Psoas muscle (tissue), 8 donors: ENCODE measurements around the gene PQBP1. TPM values are rescaled to one million over a fixed set of nuclear protein-coding genes. Genes with fewer than 3 reads are reported as not detected.

Source experiments
- ATAC-seq, 4 donors: fragments of 200-7000 bp; cut with Tn5 transposase; one replicate each; pipeline ENCODE4 v1.9.1; 2020; ENCODE audit warnings: moderate library complexity in 3 of 4, mild to moderate bottlenecking in 2 of 4
- DNase-seq, 2 donors: peaks; one replicate each; pipeline ENCODE4 v3.0.0-alpha.2; 2020
- H3K27ac ChIP-seq: fragments of 200-600 bp; one replicate; pipeline ENCODE4 v1.8.0; 2022
- H3K27me3 ChIP-seq, 3 donors: fragments of 200-600 bp in 1 of 3; one replicate each; pipeline versions ENCODE4 v1.6.1 to v1.8.0; 2013 to 2022; ENCODE audit warnings: low read length in 2 of 3, mild to moderate bottlenecking in 2 of 3, moderate library complexity in 1 of 3; ENCODE audit not compliant: insufficient read depth in 3 of 3
- H3K36me3 ChIP-seq, 2 donors: fragments of 200-600 bp in 1 of 2; one replicate each; pipeline versions ENCODE4 v1.6.1 to v1.8.0; 2013 to 2022; ENCODE audit warnings: low read depth in 1 of 2, mild to moderate bottlenecking in 1 of 2, moderate library complexity in 1 of 2; ENCODE audit not compliant: insufficient read depth in 1 of 2
- H3K4me1 ChIP-seq: fragments of 200-600 bp; one replicate; pipeline ENCODE4 v1.8.0; 2022
- H3K4me3 ChIP-seq: fragments of 200-600 bp; one replicate; pipeline ENCODE4 v1.8.0; 2022; ENCODE audit warnings: mild to moderate bottlenecking
- H3K9me3 ChIP-seq: fragments of 200-600 bp; one replicate; pipeline ENCODE4 v1.8.0; 2022
- CTCF ChIP-seq: fragments of 200-600 bp; IDR thresholded peaks from one replicate; pipeline ENCODE4 v1.8.0; 2022; ENCODE audit warnings: antibody characterized with exemption
- WGBS, 3 donors: extraction: QIAGEN DNeasy Blood & Tissue Kit; methylation state at CpG; one replicate each; pipeline versions ENCODE4 v1.1.6 to v1.1.7; 2013; 5-methylcytosine and 5-hydroxymethylcytosine counted together
- intact Hi-C, 2 donors: fragments of 100-400 bp; cut with DNase I; formaldehyde crosslinking; loops; one replicate each; pipeline versions ENCODE4 v1.11.0 to v1.14.2; 2022
- polyA plus RNA-seq, 3 donors: library from polyadenylated mRNA; stranded (reverse); fragments of 200-250 nt; gene quantifications; one replicate each; pipeline ENCODE4 v1.2.3, GENCODE V29; 2013
- total RNA-seq, 4 donors: library from RNA; stranded (reverse); fragmentation: NEBNext Ultra II Directional in 2 of 4; extraction: Animal tissue kit (Norgen Biotek cat#: 25700) in 2 of 4; gene quantifications; one replicate each; pipeline versions ENCODE4 v1.2.1 to v1.2.4, GENCODE V29; 2021 to 2023
- donor health status: healthy with polysubstance abuse.
- donor health status: DM: no; HTN: no; CAD: no; lungs with moderate emphysema.
- donor health status: Bipolar disorder and iron deficiency.
- donor health status: healthy.
- donor health status: DM: yes; HTN: yes; CAD: no.
- donor health status: DM: no; HTN: no; CAD: no.
- donor health status: DM: no; HTN: no; CAD: no.
- donor health status: DM: yes; HTN: yes; CAD: no.

Gene PQBP1
- total and polyA plus RNA-seq, 7 donors, result 51.8 to 98.8 (median 65.7) TPM

DNA sequence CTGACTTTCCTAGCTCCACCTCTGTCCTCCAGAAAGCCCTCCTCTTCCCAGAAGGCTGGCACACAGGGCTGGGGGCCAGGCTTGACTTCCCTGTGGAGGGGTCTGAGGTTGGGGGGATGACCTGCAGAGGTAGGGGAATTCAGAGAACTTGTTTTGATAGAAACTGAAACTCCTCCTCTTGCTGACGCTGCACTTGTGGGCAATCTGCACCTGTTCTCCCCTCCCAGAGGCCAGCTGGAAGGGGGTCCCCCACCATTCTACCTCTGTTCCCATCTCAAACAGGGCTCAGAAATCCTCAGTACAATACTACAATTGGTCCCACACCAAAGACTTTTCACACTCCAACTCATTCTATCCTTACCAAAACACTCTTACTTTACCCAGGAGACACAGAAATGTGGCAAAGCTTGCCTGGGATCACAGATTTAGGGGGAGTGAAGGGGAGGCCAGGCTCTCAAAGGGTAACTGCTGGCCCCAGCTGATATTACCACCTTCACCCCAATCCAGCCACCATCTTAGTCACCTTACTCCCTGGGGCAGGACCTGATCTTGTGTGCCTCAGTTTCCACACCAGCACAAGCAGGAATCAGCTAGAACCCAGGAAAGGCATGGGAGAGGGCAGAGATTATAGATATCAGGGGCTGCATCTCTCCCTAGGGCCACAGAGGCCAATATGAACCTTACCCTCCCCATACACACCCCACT lies 41.1 kb downstream of the PQBP1 start:
- no peak for ATAC-seq
- Histone ChIP-seq H3K9me3 (no peaks in the 10 kb centered on the region), H3K27me3 (no peaks in the 10 kb centered on the region), H3K4me3 (no peak overlapping the region), H3K27ac (no peak overlapping the region), H3K36me3 (peaks cover 7 to 28% of the 10 kb centered on the region in 2 donors), H3K4me1 (peaks cover 6% of the 10 kb centered on the region)
- WGBS, 3 donors, result 31 to 54% methylated on average over 1 of the region's 1 CpG; no CpG with 5 or more reads in 1 of the 3 donors
- intact Hi-C loops, result no loop called here
- no peak for TF ChIP-seq CTCF
- no peak for DNase-seq

DNA sequence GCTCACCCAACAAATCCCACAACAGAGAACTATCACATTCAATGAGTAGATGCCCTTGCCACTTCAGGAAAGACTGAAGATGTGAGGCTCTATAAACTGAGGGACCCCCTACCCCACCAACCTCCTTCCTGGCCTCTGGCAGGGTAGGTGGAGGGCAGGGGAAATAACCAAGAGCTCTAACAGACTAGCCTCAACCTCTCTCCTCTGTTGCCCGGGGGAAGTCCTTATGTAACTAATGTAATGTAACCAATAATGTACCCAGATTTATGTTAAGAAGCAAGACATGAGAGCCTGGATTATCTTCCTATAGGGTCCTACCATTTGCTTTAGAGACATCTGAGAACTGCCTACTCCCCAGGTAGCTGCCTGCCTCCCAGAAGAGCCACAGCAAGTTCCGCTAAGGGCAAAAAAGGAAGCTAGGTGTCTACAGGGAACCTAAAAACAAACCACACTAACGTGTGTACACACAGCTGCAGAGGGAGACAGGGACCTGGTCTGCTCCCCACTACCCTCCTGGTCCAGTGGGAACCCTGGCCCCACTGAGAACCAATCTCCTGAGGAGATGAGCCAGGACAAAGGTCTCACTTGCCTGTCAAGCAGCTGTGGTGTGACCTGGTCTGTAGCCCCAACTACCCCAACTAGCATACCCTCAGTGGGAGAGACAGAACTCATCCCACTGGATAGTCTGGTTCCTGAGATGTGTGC lies 41.9 kb downstream of the PQBP1 start:
- Histone ChIP-seq H3K4me1 (peaks cover 6% of the 10 kb centered on the region), H3K4me3 (no peak overlapping the region), H3K36me3 (peaks cover 4 to 23% of the 10 kb centered on the region in 2 donors), H3K27me3 (no peaks in the 10 kb centered on the region), H3K27ac (no peak overlapping the region), H3K9me3 (no peaks in the 10 kb centered on the region)
- no peak for ATAC-seq
- WGBS, 3 donors, result 67 to 73% (median 72%) methylated on average over 3 of the region's 3 CpGs
- DNase-seq, result no peak
- intact Hi-C loops, result no loop called here
- TF ChIP-seq CTCF, result no peak

DNA sequence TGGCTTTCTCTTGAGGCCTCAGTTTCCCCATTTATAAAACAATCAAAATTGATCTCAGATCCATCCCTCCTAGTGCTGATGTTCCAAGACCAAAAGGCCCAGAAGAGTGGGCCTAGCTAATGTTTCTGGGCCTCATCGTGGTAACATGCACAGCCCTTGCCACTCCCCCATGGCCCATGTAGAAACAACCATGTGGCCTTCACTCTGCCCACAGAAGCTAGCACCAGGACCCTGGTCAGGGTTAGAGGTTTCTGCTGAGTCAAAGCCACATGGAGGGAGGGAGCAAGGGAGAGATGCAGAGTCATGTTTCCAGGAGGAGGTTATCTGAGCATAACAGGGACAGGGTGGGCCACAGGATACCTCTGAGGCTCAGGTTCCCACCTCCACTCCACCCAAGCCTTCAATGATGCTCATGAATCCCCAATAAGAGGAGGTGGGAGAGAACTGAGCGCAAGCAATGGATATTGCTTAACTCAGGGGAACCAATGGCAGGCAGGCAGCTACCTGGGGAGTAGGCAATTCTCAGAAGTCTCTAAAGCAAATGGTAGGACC lies 42.8 kb downstream of the PQBP1 start:
- Histone ChIP-seq H3K9me3 (no peaks in the 10 kb centered on the region), H3K4me1 (peaks cover 6% of the 10 kb centered on the region), H3K27ac (no peak overlapping the region), H3K36me3 (peaks cover 4 to 18% of the 10 kb centered on the region in 2 donors), H3K4me3 (no peak overlapping the region), H3K27me3 (no peaks in the 10 kb centered on the region)
- intact Hi-C loops, result no loop called here
- no peak for TF ChIP-seq CTCF
- WGBS, 3 donors, result 68 to 86% (median 86%) methylated on average over 2 of the region's 2 CpGs
- ATAC-seq (no peak), DNase-seq (no peak)

GRCh38 chrX:48942895-48943294 lies 45.2 kb downstream of the PQBP1 start:
- 66 to 89% (median 78%) methylated on average over 2 of the region's 2 CpGs for WGBS, 3 donors
- Histone ChIP-seq H3K4me1 (peaks cover 6% of the 10 kb centered on the region), H3K4me3 (no peak overlapping the region), H3K27me3 (no peaks in the 10 kb centered on the region), H3K27ac (no peak overlapping the region), H3K36me3 (peaks cover 4 to 18% of the 10 kb centered on the region in 2 donors), H3K9me3 (no peaks in the 10 kb centered on the region)
- ATAC-seq (no peak), DNase-seq (no peak)
- TF ChIP-seq CTCF, result no peak
- intact Hi-C loops, result no loop called here
